GM18505 (cell line): Measurements from ENCODE around the gene COL28A1.

Experiments
- ATAC-seq: cut with Tn5 transposase; IDR thresholded peaks from one replicate; pipeline ENCODE4 v1.9.1; 2021; ENCODE audit not compliant: unreplicated experiment
- POLR2A ChIP-seq: IDR thresholded peaks from 4 replicates; pipeline ENCODE4 v1.6.1; 2011; ENCODE audit warnings: borderline replicate concordance; ENCODE audit not compliant: insufficient read depth, insufficient read length; ENCODE audit errors: extremely low read depth

Gene COL28A1

GRCh38 chr7:7452119-7452518 is 83.6 kb downstream of the COL28A1 start:
- no peak for ATAC-seq
- TF ChIP-seq POLR2A, result no peak

GRCh38 chr7:7449055-7449454 is 86.6 kb downstream of the COL28A1 start:
- TF ChIP-seq POLR2A, result no peak

GRCh38 chr7:7446616-7447015 is 89.1 kb downstream of the COL28A1 start:
- no peak for TF ChIP-seq POLR2A
- no peak for ATAC-seq

More at GRCh38 chr7:7449055-7449454, 86.6 kb downstream of the COL28A1 start:
- ATAC-seq, result no peak

GRCh38 chr7:7443806-7444350 is 91.8 kb downstream of the COL28A1 start:
- TF ChIP-seq POLR2A, result no peak
- ATAC-seq, result no peak

GRCh38 chr7:7439564-7439963 is 96.1 kb downstream of the COL28A1 start:
- ATAC-seq, result no peak

GRCh38 chr7:7438851-7439250 is 96.8 kb downstream of the COL28A1 start:
- no peak for ATAC-seq
- no peak for TF ChIP-seq POLR2A

More at GRCh38 chr7:7439564-7439963, 96.1 kb downstream of the COL28A1 start:
- TF ChIP-seq POLR2A, result no peak

GRCh38 chr7:7435978-7436377 is 99.7 kb downstream of the COL28A1 start:
- no peak for TF ChIP-seq POLR2A
- no peak for ATAC-seq

GRCh38 chr7:7434329-7434728 is 101.3 kb downstream of the COL28A1 start:
- no peak for ATAC-seq
- no peak for TF ChIP-seq POLR2A

GRCh38 chr7:7433811-7434210 is 101.9 kb downstream of the COL28A1 start:
- ATAC-seq, result no peak

GRCh38 chr7:7432979-7433378 is 102.7 kb downstream of the COL28A1 start:
- no peak for ATAC-seq
- no peak for TF ChIP-seq POLR2A

More at GRCh38 chr7:7433811-7434210, 101.9 kb downstream of the COL28A1 start:
- no peak for TF ChIP-seq POLR2A

GRCh38 chr7:7428806-7429205 is 106.9 kb downstream of the COL28A1 start:
- no peak for ATAC-seq
- no peak for TF ChIP-seq POLR2A

- TF ChIP-seq POLR2A, result no peak
- ATAC-seq, result no peak
Measured at GRCh38 chr7:7427363-7427762, 108.3 kb downstream of the COL28A1 start.

GRCh38 chr7:7426676-7427075 is 109.0 kb downstream of the COL28A1 start:
- ATAC-seq, result no peak
- TF ChIP-seq POLR2A, result no peak

GRCh38 chr7:7425321-7425720 is 110.4 kb downstream of the COL28A1 start:
- TF ChIP-seq POLR2A, result no peak
- no peak for ATAC-seq
